EH (cell line): ENCODE data around the gene CERS5.
A peak's percentile ranks its signal among the peaks of the same experiment; 100 is the strongest.

Experiments used
- DNase-seq: peaks from one replicate; pipeline ENCODE4 v3.0.0-alpha.2; 2015; ENCODE audit warnings: low read depth

CERS5 gene

DNA sequence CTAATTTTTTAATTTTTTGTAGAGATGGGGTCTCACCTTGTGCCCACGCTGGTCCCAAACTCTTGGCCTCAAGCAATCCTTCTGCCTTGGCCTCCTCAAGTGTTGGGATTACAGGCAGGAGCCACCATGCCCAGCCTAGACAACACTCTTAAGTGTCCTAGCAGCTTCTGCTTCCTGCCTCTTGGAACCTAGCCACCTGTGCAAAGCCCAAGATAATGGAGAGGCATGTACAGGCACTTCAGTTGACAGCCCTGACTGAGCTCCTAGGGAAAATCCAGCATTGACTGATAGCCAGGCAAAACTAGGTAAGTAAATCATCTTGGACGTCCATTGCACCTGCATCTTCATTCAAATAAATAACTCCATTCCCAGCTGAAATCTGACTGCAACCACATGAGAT, 39.6 kb downstream of the CERS5 start:
- no peak for DNase-seq

DNA sequence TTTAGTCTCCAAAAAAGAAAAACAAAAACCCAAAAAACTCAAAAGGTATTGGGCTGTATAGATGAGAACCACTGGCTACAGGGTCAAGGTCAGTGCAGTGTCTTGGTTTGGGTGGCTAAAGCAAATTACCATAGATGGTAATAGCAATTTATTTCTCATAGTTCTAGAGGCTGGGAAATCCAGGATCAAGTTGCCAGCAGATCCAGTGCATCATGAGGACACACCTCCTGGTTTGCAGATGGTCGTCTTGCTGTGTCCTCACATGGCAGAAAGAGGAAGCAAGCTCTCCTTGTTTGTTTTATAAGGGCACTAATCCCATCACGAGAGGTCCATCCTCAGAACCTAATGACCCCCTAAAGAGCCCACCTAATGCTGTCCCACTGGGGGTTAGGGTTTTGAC, 44.0 kb downstream of the CERS5 start:
- peak; percentile 28 for DNase-seq

DNA sequence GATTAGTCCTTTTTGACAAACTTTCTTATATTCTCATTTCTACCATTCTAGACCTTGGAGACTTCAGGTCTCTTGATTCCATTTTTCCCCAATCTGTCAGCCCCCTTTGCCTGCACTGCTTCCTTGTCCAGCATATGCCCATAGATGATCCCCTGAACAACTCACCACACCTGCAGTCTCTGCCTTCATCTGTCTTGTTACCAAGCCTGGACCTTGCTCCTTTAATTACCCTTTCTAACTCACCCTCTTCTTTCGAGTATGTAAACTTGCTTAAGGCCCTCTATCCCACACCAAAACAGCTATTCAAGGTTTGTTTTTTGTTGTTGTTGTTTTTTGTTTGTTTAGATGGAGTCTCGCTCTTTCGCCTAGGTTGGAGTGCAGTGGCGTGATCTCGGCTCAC, 45.5 kb downstream of the CERS5 start:
- DNase-seq = no peak

DNA sequence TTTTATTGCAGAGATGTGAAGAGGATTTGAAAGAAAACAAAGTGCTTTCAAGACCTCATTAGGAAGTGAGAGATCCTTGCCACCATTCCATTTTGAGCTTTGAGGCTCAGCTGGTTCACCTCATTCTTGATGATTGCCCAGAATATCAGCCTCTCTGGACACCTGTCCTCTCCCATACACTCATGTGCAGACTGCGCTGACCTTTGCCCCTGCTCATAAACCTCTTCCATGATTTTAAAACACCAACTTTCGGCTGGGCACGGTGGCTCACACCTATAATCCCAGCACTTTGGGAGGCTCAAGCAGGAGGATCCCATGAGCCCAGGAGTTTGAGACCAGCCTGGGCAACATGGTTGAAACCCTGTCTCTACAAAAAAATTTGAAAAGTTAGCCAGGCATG, 46.2 kb downstream of the CERS5 start:
- no peak for DNase-seq

DNA sequence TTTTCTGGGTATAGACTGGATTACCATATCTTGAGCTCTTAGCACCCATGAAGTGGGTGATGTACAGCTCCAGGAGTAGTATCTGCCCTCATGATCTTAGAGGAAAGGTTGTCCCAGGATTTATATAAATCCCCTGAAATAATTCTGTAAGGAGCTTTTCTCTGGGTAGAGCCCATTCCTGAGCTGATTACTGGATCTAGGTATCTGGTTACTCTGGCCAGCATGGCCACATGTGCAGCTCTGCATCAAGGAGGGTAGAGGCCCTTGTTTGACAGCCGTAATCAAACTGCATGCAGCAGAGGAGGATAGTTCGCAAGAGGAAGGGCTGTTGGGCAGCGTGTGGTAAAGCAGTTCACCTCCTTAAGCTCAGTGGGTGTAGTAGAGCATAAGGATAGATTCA, 46.6 kb downstream of the CERS5 start:
- DNase-seq = no peak

DNA sequence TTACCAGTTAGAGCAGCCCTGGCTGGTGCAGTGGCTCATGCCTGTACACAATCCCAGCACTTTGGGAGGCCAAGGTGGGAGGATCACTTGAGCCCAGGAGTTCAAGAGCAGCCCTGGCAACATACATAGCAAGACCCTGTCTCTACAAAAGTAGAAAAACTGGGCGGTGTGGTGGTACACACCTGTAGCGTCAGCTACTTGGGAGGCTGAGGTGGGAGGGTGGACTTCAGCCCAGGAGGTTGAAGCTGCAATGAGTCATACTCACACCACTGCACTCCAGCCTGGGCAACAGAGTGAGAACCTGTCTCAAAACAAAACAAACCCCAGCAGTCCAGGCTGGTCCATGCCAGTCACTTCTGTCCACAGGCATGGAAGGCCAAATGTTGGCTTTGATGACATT, 47.8 kb downstream of the CERS5 start:
- no peak for DNase-seq

DNA sequence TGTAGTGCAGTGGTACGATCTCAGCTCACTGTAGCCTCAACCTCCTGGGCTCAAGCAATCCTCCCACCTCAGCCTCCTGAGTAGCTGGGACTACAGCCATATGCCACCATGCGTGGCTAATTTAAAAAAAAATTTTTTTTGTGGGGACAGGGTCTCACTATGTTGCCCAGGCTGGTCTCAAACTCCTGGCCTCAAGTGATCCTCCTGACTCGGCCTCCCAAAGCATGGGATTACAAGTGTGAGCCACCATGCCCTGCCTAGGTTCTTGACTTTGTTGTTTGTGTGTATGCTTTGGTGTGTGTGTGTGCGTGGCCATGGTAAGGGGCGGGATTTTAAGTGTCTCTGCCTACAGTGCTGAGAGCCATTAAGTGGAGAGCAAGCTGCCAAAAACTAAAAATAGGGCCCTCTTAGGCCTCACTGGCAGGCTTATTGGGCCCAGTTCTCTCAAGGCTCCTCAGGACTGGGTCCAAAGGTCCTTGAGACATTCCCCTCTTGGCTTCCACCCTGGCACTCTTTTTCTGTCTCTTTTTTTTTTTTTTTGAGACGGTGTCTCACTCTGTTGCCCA, 50.0 kb downstream of the CERS5 start:
- DNase-seq = no peak

DNA sequence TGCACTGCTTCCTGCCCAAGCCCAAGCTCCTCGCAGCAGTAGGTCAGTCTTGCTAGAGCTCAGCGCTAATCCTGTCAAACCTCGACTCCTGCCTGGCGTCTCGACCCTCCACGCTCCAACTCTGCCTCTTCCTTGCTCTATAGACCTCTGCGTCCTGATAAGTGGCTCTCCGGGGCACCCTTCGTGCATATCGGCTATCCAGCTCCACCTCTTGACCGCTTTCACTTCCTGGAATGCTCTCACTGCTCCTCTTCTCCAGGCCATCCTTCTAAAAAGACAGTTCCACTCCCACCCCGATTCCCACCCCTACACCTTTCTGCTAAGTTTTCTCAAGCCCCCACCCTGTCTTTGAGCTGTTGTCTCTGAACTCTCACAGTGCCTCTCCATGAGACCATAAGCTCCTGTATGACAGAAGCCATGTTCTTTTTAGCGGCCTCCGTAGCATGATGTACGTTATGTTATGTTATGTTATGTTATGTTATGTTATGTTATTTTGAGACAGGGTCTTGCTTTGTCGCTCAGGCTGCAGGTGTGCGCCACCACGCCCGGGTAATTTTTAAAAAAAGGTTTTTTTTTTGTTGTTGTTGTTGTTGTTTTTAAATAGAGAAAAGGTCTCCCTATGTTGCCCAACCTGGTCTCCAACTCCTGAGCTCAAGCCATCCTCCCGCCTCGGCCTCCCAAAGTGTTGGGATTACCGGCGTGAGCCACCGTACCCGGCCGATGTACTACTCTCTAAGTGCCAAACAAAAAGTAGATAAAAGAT, 54.5 kb downstream of the CERS5 start:
- peak; percentile 67 for DNase-seq

DNA sequence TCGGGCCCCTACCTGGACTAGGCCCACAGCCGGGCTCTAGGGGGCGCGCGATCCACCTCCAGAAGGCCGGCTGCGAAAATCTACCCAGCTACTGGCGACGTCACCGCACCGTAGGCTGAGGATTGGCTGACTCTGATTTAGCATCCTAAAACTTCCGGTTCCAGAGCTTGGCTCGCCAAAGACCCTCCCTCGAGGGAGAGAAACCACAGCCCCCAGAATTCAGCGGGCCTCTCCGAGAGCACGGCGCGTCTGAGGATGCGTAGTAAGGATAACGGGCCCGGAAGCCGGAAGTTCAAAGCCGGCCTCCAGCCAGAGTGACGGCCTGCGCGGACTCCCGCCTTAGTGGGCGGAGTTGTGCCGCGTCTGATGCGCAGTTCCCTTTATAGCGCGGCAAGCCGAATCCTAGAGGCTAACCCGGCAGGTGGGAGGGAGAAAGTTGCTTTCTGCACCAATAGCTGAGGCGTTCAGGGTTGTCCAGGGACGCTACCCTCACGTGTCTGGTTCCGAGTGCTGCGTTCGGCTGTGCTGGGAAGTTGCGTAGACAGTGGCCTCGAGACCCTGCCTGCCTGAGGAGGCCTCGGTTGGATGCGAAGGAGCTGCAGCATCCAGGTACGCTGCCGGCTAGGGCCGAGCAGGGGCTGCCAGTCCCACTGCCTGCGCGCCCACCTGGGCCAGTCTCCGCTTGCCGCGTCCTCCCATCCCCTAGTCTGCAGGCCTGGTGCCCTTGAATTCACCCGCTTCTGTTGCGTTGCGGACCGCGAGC, 55.3 kb downstream of the CERS5 start, which contains the start of gene COX14:
Gene COX14, plus strand, starts transcription at position 544 of the 763 bp plus-strand sequence. CDS start 7,808 bp downstream, outside the sequence.
- peak; percentile 100 for DNase-seq

DNA sequence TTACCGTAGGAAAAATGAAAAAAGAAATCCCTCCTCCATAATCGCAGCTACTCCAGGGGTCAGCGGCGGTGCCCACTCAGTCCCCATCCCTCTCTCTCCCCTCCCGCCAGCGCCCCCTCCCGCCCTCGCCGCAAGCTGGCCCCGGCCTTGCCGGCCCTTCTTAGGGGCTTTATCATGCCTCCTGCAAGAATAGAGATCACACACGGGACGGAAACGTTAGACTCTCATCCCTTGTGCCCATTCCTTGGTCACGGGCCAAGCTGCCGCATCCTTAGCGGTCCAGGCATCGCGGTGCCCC, 55.8 kb downstream of the CERS5 start:
- no peak for DNase-seq

DNA sequence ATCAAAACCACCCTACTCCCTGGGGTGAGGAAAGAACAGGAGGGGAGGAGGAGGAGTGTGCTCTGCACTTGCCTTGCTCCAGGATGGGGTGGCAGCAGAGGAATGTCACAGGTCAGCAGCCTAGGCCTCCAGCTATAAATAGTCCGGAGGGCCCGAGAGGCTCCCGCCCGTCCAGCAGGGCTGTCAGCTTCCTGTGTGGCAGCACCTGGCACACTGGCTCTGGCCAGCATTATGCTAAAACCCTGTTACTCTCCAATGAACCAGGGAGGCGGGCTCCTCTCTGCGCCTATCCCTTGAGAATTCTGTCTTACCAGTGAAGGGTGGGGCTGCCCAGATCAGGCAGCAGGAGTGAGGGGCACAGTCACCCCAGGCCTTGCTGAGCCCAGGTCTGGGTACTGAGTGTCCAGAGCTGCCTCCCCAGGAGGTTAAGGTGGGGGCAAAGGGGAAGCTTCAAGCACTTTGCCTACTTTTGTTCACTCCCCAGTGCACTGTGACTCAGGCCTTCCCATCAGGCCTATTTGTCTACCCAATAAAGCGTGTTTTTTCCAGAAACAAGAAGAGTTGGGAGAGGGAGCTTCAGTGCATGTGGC, 56.3 kb downstream of the CERS5 start:
- DNase-seq = peak; percentile 75

DNA sequence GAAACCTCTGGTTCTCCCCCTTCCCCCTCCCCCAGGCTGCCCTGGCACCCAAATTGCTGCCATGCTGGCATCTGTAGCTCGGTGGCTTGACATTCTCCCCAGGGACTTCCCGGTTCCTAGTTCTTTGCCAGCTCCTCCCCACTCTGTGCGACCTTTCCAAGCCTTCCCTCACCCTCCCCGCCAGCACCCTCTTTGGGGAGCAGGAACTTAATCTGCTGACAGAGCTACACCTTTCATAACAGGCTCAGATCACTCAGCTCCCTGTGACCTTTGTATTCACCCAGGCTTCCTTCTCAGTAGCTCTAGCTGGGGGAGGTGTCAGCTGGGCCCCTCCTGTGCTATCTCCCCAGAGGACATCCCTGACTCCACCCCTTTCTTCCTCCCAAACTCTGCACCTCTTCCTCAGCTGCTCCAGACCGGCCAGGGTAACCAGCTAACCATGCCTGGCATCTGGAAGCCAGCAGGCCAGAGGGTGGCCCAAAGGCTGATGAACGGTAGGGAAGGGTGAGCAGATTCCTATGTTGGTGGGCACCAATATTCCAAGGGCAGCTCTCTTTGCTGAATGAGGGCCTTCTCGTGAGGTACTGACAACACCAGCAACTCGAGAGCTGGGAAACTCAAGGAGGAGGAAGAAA, 56.9 kb downstream of the CERS5 start:
- peak; percentile 44 for DNase-seq

DNA sequence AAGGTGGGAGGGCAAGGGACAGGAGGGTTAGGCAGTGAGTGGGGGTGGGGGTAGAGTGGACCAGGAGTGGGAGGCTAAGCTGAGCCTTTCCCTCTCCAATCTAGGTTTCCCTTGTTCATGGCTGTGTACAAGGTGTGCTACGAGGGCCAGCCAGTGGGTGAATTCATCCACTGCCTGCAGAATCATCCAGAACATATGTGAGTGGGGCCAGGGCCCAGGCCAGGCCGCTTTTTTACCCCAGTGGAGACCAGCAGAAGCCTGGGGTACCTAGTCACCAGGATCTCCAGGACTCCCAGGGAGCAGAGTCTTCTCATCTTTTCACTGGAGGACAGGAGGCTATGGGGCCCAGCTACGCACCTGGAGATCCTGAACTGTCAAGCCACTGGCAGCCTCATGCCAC, 57.9 kb downstream of the CERS5 start:
- DNase-seq = no peak

DNA sequence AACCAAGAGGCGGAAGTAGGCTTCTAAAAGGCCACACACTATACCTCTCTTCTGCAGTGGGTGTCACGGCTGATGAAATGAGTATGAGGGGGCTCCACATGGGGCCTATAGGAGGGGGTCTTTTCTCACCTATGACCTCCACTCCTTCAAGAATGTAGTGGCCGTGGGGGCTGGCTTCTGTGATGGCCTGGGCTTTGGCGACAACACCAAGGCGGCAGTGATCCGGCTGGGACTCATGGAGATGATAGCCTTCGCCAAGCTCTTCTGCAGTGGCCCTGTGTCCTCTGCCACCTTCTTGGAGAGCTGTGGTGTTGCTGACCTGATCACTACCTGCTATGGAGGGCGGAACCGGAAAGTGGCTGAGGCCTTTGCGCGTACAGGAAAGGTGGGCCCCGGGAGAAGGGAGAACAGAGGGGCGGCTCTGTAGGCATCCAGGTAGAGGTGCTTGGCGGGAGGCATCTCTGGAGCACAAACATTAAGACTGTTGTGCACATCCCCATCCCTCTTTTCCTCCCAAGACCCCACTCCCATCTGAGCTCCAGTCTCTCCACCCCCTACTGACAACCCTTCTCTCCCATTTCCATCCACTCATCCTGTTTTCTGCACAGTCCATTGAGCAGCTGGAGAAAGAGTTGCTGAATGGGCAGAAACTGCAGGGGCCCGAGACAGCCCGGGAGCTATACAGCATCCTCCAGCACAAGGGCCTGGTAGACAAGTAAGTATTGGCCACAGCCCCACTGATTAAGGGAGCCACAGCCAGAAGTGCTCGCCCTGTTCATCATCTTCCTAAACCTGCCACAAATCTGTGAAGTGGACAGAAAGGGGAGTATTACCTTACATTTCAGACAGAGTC, 59.5 kb downstream of the CERS5 start:
- no peak for DNase-seq

DNA sequence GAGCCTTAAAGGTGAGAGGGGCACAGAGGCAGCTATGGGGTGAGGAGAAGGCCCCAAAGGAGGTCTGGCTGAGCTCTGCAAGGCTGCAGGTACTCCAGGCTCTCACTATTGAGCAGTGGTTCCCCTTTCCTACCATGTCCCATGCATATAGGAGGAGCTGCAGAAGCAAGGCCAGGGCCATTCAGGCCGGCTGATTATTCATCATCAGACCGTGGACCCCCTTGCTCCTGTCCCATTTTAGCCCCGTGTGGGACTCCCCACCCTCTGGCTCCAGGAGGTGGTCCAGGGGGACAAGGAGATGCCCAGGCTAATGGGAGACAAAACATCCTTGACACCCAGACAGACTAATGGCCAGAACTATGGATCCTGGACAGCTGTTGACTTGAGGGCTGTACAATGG, 60.3 kb downstream of the CERS5 start:
- DNase-seq = no peak

DNA sequence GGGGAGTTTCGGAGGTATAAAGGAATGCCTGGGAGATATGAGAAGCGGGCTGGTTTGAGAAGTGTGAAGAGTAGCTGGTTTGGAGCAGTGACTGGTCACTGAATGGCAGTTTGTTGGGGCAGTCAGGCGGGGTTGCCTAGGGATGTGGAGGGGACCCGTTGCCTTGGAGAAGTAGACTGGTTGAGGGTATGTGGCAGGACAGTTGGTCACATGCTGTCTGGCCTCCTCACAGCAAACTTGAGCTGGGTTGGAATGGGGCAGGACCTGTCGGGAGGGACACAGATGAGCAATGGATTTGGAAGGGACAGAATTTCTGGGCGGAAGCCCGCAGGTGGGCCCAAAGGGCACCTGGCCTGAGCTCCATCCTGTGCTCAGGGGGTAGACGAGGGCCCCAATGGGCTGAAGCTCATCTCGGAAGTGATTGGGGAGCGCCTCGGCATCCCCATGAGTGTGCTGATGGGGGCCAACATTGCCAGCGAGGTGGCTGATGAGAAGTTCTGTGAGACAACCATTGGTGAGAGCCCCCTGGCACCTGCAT, 61.2 kb downstream of the CERS5 start:
- DNase-seq = no peak

DNA sequence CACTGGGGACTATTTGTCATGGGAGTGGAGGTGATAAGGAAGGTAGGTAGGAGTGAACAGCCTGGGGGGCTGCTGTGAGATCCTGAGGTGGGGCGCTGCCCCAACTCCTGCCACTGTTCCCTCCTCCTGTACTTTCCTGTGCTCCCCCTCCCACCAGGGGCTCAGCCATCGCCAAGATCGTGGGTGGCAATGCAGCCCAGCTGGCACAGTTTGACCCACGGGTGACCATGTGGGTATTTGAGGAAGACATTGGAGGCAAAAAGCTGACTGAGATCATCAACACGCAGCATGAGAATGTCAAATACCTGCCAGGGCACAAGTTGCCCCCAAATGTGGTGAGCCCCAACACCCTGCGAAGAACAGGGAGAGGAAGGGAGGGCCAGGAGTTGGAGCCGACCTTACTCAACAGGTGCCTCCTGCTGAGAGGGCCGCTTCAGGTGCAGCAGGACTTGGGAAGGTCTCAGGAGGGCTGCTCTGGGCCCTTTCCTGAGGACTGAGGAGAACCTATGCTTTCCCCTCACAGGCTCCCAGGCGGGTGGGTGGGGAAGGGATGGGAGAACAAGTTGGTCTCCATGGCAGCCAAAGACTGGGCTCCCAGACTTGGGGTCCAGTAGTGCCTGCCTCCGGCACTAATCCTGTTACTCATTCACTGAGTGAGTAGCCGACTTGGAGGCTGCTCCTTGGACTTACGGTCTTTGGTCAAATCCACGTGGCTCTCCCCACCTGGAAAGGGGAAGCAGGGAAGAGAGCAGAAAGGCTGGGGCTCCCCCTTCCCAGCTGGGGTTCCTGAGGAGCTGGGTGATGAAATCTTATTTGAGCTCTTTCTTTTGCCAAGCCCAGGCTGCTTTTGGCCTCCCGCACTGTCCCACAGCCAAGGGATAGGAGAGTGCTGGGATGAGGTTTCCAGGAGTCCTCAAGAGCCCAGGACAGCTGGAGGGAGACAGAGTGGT, 62.5 kb downstream of the CERS5 start:
- DNase-seq = no peak

DNA sequence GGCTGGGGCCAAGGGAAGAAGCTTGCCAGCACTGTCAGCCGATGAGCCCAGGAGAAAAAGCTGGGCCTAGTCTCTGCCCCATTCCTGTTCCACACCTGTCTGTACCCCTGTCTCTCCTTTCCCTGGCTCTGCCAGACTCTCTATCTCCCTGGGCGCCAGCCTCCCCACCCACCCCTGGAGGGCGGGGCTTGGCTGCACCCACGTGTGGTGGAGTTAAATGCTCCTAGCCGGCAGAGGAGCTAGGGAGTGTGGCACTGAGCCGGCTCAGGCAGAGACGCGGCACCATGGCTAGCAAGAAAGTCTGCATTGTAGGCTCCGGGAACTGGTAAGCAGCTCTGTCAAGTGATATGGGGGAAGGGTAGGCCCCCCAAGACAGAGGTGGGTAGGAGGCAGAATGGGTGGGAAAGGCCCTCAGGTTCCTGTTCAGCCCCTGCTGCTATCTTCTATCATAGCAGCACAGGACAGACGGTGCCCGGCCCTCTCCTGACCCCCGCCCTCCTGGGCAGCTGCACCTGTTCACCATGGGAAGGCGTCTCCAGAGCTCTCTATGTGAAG, 63.3 kb downstream of the CERS5 start, which contains the start of gene GPD1:
Gene GPD1, plus strand, starts transcription at position 242 of the 555 bp plus-strand sequence. Its CDS starts 43 bp downstream, at position 285.
- DNase-seq = peak; percentile 54

DNA sequence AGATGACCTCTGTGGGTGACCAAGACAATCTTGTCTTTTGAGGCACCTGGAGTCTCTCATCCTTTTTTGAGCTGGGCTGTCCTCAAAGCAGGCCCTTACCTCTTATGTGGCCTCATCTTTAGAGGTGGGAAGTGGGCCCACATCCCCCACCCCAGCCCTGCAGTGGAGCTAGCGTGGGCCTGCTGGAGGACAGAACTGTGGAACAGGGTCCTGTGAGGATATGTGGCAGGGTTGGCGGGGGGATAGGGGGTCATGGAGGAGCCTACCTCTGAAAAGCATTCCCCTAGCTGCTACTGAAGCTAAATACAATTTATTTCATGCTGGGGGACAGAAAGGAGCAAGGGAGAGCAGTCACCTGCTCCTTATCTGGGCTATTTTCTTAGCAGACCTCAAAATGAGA, 63.8 kb downstream of the CERS5 start:
- DNase-seq = no peak
